GM10266 (cell line): ENCODE results near the gene MAPT.
"Not testable (repeated sequence)": the region's sequence is repeated elsewhere in the genome, so short reads cannot be mapped to it uniquely, and the experiment has no call there.

Experiments used
- DNase-seq: peaks from one replicate; pipeline ENCODE4 v3.0.0; 2012; ENCODE audit errors: extremely low spot score
- CTCF ChIP-seq: IDR thresholded peaks from 2 replicates; pipeline ENCODE4 v1.5.1; 2012; ENCODE audit warnings: mild to moderate bottlenecking, low read depth; ENCODE audit not compliant: control insufficient read depth, insufficient read depth; ENCODE audit errors: missing control alignments

MAPT gene

DNA sequence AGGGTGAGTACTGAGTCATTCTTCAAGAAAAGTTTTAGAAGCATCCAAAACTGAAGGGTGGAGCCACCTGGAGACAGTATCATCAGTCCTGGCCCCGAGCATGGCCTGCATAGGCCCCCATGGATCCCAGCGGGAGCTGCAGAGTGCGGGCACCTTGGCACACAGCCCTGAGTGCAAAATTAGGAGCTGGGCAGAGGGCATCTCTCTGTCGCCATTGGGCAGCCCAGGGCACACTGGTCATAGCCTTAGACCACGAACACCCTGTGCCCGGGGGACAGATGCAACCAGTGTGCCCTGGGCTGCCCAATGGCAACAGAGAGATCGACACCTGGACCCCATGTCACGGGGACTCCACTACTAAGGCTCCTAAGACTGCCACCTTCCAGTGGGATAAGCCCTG lies 14.6 kb downstream of the MAPT start:
- no peak for DNase-seq
- no peak for TF ChIP-seq CTCF

GRCh38 chr17:45910667-45911066 lies 16.3 kb downstream of the MAPT start:
- TF ChIP-seq CTCF, result no peak
- DNase-seq, result no peak

- no peak for DNase-seq
- no peak for TF ChIP-seq CTCF
Observed at GRCh38 chr17:45912319-45912718, 18.0 kb downstream of the MAPT start.

GRCh38 chr17:45913030-45913429 lies 18.7 kb downstream of the MAPT start:
- not testable (repeated sequence) for DNase-seq

DNA sequence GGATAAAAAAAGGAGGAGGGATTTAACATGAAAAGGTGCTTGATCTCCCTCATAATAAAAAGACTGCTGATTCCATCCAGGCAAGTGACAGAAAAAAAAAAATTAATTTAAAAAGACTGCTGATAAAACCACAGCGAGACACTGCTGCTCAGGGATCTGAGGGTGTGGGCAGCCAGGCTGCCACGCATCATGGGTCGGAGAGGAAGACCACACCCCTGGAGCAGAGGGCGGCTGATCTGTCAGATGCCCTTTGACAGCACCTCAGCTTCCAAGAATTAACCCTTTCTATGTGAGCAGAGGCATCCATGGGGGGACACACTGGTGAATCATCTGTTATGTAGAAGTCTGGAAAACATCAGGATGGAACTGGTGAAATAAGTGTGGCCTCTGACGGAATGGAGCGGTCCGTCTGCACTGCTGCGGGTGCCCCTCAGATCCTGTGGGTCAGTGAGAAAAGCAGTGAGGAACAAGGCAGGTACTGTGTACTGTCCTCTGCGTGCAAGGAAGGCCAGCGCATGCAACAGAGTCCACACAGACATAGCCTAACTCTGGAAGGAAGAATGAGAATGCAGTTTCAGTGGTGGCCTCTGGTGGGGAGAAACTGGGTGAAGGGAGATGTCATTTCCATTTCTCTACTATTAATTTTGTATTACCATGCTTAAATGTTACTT lies 19.8 kb downstream of the MAPT start:
- DNase-seq, result no peak
- TF ChIP-seq CTCF, result no peak

DNA sequence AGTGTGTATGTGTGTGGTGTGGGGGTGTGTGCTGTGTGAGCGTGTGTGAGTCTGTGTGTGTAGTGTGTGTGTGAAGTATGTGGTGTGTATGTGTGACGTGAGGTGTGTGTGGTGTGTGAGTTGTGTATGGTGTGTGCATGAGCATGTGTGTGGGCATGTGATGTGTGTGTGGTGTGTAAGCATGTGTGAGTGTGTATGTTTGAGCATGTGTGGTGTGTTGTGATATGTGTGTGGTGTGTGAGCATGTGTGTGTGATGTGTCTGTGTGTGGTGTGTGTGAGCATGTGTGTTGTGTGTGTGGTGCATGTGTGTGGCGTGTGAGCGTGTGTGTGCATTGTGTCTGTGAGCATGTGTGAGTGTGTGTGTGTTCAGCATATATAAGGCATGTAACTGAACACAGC lies 20.9 kb downstream of the MAPT start:
- TF ChIP-seq CTCF, result no peak
- DNase-seq, result no peak

GRCh38 chr17:45917081-45917480 lies 22.7 kb downstream of the MAPT start:
- DNase-seq, result no peak
- TF ChIP-seq CTCF, result no peak

- no peak for TF ChIP-seq CTCF
- no peak for DNase-seq
Observed at GRCh38 chr17:45918241-45918745, 23.9 kb downstream of the MAPT start.
